ENCODE data around the gene TMEM131. TPM values are rescaled to one million over a fixed set of nuclear protein-coding genes. Genes with fewer than 3 reads are reported as not detected.

The TMEM131 gene
- total RNA-seq, 1 donor from 2014 or later: 31.4 TPM

DNA sequence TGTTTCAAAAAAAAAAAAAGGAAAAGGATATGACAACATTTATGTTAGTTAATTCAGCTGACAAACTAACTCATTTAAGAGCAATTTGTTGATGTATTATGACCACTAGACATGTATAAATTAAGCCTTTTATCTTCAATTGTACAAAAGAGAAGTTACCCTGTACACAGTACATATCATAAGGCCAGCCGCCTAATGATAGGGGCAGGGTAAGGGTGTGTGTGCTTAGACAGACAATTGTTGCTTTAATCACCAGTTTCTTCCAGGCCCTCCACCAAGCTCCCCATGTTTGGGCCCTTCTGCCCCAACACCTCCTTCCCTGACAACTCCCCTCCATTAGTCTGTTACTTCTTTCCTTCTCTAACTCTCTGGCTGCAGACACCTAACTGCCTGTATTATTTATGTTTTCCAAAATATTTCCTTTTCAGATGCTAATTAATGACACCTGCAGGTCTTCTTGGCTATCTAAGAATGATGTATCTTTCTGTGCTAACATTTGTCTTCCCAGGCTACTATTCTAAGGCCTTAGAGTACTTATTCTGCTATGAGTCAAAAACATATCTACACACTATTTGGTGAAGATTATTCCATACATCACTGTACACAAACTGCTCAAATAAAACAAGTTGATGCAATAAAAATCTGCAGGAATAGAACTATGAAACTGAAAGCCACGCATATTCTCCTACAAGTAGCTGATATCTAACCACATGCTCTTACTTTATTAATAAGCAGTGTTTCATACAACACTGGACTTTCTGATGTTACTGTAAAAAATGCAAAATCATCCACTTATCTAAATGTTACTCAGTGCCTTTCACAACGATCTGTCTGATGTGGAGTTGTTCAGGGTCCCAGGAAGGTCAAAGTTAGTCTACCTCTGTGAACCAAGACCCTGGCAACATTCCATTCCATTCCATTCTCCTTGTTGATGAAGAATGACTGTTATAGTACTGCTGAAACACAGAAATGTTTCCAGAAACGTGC lies 26.4 kb downstream of the TMEM131 start:
- no peak for DNase-seq (ENCODE audit: low spot score)
- Mint-ChIP-seq H3K36me3 (ENCODE audit: low read depth) (peaks cover 4% of the 10 kb centered on the region), H3K4me3 (ENCODE audit: unreplicated experiment) (no peak overlapping the region), H3K4me1 (ENCODE audit: low read depth) (peaks cover 21% of the 10 kb centered on the region), H3K27me3 (ENCODE audit: low read depth) (no peaks in the 10 kb centered on the region), H3K9me3 (ENCODE audit: low read depth) (peaks cover 12% of the 10 kb centered on the region), H3K27ac (ENCODE audit: unreplicated experiment) (no peak overlapping the region)
- TF ChIP-seq, protein P1, sequence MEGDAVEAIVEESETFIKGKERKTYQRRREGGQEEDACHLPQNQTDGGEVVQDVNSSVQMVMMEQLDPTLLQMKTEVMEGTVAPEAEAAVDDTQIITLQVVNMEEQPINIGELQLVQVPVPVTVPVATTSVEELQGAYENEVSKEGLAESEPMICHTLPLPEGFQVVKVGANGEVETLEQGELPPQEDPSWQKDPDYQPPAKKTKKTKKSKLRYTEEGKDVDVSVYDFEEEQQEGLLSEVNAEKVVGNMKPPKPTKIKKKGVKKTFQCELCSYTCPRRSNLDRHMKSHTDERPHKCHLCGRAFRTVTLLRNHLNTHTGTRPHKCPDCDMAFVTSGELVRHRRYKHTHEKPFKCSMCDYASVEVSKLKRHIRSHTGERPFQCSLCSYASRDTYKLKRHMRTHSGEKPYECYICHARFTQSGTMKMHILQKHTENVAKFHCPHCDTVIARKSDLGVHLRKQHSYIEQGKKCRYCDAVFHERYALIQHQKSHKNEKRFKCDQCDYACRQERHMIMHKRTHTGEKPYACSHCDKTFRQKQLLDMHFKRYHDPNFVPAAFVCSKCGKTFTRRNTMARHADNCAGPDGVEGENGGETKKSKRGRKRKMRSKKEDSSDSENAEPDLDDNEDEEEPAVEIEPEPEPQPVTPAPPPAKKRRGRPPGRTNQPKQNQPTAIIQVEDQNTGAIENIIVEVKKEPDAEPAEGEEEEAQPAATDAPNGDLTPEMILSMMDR (IDR thresholded peaks at IDR 0.05): no peak

- Mint-ChIP-seq H3K4me1 (ENCODE audit: low read depth) (peaks cover 28% of the 10 kb centered on the region), H3K9me3 (ENCODE audit: low read depth) (peaks cover 3% of the 10 kb centered on the region), H3K27me3 (ENCODE audit: low read depth) (no peaks in the 10 kb centered on the region), H3K36me3 (ENCODE audit: low read depth) (no peaks in the 10 kb centered on the region), H3K27ac (ENCODE audit: unreplicated experiment) (no peak overlapping the region), H3K4me3 (ENCODE audit: unreplicated experiment) (no peak overlapping the region)
- TF ChIP-seq, protein P1 (IDR thresholded peaks at IDR 0.05): no peak
- no peak for DNase-seq (ENCODE audit: low spot score)
Measured at GRCh38 chr2:97967931-97968627, 27.7 kb downstream of the TMEM131 start.

DNA sequence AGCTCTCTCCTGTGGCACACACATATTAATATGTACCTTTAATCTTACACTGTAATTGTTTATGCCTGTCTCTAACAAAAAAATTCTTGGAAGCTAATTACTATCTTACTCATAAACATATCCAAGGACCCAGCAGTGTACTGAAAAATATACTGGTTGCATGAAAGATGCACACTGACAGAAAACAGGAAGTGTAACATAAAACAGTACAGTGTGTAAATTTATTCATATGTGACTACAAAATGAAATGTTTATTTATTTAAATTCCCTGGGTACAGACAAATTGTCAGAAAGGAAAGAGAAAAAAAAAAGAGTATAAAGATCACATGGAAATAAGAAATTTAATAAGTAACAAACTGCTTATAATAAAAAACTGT lies 28.5 kb downstream of the TMEM131 start:
- Mint-ChIP-seq H3K27me3 (ENCODE audit: low read depth) (no peaks in the 10 kb centered on the region), H3K4me3 (ENCODE audit: unreplicated experiment) (no peak overlapping the region), H3K27ac (ENCODE audit: unreplicated experiment) (no peak overlapping the region), H3K4me1 (ENCODE audit: low read depth) (peaks cover 32% of the 10 kb centered on the region), H3K9me3 (ENCODE audit: low read depth) (no peaks in the 10 kb centered on the region), H3K36me3 (ENCODE audit: low read depth) (no peaks in the 10 kb centered on the region)
- TF ChIP-seq, protein P1 (IDR thresholded peaks at IDR 0.05): no peak
- no peak for DNase-seq (ENCODE audit: low spot score)

DNA sequence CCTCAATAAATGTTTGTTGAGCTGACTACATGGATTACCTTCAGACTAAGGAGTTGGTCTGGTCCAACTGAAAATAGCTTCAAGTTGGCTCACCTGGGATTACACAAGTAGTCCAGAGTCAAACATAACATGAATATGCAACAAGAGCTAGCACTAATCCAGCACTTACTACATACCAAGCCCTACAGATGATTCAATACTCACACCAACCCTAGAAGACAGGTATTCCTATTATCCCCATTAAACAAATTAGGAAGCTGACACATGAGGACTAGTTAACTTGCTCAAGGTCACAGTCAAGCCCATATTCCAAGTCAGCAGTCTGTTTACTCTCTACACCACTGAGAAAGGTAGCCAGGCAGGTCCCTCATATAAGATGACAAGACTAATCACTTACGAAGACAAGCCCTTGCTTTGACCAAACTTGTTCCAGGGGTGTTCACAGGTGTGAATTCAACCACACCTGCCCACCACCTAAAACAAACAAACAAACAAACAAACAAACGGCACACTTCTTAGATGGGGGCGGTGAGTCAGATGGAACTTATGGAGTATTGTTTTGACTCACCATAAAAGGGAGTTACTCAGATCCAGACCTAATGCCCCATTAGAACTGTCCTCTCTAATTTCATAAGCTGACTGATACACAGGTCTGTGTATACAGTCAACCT lies 29.1 kb downstream of the TMEM131 start:
- no peaks in the 10 kb centered on the region for H3K27me3 Mint-ChIP-seq (ENCODE audit: low read depth)
- H3K36me3 Mint-ChIP-seq (ENCODE audit: low read depth): no peaks in the 10 kb centered on the region
- H3K4me1 Mint-ChIP-seq (ENCODE audit: low read depth): peaks cover 32% of the 10 kb centered on the region
- TF ChIP-seq, protein P1 (IDR thresholded peaks at IDR 0.05): no peak
- H3K4me3 Mint-ChIP-seq (ENCODE audit: unreplicated experiment): no peak overlapping the region
- H3K9me3 Mint-ChIP-seq (ENCODE audit: low read depth): no peaks in the 10 kb centered on the region
- DNase-seq (ENCODE audit: low spot score): no peak
- H3K27ac Mint-ChIP-seq (ENCODE audit: unreplicated experiment): no peak overlapping the region

- H3K27me3 Mint-ChIP-seq (ENCODE audit: low read depth): no peaks in the 10 kb centered on the region
- no peak overlapping the region for H3K27ac Mint-ChIP-seq (ENCODE audit: unreplicated experiment)
- H3K4me1 Mint-ChIP-seq (ENCODE audit: low read depth): peaks cover 35% of the 10 kb centered on the region
- TF ChIP-seq, protein P1 (IDR thresholded peaks at IDR 0.05): no peak
- no peaks in the 10 kb centered on the region for H3K9me3 Mint-ChIP-seq (ENCODE audit: low read depth)
- no peaks in the 10 kb centered on the region for H3K36me3 Mint-ChIP-seq (ENCODE audit: low read depth)
- H3K4me3 Mint-ChIP-seq (ENCODE audit: unreplicated experiment): no peak overlapping the region
- DNase-seq (ENCODE audit: low spot score): no peak
Measured at GRCh38 chr2:97965116-97965515, 30.6 kb downstream of the TMEM131 start.

Measured in chondrocyte (in vitro differentiated cells).